ENCODE data around the gene DPEP3. TPM values are rescaled to one million over a fixed set of nuclear protein-coding genes. Genes with fewer than 3 reads are reported as not detected.

Gene DPEP3
- total and polyA plus RNA-seq, 3 donors from 2014 or later = 61.0 to 138 (median 127) TPM

GRCh38 chr16:67963662-67964321 lies 16.5 kb downstream of the DPEP3 start:
- peak overlapping the region in 1 of 2 donors; percentile 64 for H3K27ac ChIP-seq
- peak; percentile 56 for DNase-seq
- peaks cover 35% of the 10 kb centered on the region for H3K4me1 ChIP-seq
- TF ChIP-seq CTCF (IDR thresholded peaks at IDR 0.05) = no peak
- TF ChIP-seq POLR2A (IDR thresholded peaks at IDR 0.05) = no peak
- intact Hi-C loops (cut with DNase I; ENCODE audit: low total_unique reads) = no loop called here
- H3K36me3 ChIP-seq (ENCODE audit: low read depth, missing control alignments) = no peaks in the 10 kb centered on the region
- no peaks in the 10 kb centered on the region for H3K9me3 ChIP-seq
- 33 to 65% methylated on average over 1 to 32 of the region's 32 CpGs for WGBS, 2 donors
- peak overlapping the region; percentile 39 to 52 for H3K4me3 ChIP-seq
- no peaks in the 10 kb centered on the region for H3K27me3 ChIP-seq

DNA sequence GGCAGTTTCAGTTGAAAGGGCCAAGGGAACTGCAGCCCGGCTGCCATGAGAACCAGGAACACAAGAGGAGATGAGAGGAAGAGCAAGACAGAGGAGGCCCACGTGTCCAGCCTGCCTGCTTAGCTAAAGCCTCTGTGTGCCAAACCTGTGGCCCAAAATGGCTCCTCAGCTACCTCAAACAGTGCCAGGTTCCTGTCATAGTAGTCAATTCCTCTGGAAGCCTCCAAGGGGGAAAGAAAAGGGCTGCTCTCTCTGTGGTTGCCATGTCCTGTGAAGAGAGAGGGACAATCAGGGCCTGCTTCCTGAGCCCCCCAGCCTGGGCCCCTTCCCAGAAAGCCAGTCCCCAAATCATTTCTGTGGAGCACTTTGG lies 17.0 kb downstream of the DPEP3 start:
- intact Hi-C loops (cut with DNase I; ENCODE audit: low total_unique reads) = no loop called here

DNA sequence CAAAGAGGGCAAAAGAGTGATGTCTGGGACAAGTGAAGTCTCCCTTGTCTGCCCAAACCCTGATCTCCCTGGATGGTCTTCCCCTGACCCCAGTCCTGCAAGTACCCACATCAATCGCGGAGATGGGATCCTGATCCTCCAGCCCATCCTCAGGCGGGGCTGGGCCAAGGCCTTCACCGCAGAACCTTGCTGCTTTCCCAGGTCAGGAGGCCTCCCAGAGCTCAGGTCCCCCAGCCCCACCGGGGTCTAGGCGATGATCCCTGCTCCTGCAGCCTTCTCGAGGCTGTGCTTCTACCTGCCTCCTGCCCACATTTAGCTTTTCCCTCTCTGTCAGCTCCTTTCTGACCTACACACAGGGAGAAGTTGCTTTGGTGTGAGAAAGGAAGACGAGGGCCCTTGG lies 18.2 kb downstream of the DPEP3 start:
- intact Hi-C loops (cut with DNase I; ENCODE audit: low total_unique reads) = no loop called here
- H3K36me3 ChIP-seq (ENCODE audit: low read depth, missing control alignments) = no peaks in the 10 kb centered on the region
- 92 to 96% methylated on average over 8 of the region's 8 CpGs for WGBS, 2 donors
- H3K4me3 ChIP-seq = no peak overlapping the region
- TF ChIP-seq CTCF (IDR thresholded peaks at IDR 0.05) (no peak), POLR2A (IDR thresholded peaks at IDR 0.05) (no peak)
- DNase-seq = no peak
- peak overlapping the region in 1 of 2 donors; percentile 19 for H3K27ac ChIP-seq
- peaks cover 33% of the 10 kb centered on the region for H3K4me1 ChIP-seq
- H3K9me3 ChIP-seq = no peaks in the 10 kb centered on the region
- no peaks in the 10 kb centered on the region for H3K27me3 ChIP-seq

More for the DNA sequence above, 17.0 kb downstream of the DPEP3 start:
- 62 to 65% methylated on average over 2 of the region's 2 CpGs for WGBS, 2 donors
- H3K27me3 ChIP-seq = no peaks in the 10 kb centered on the region
- H3K4me3 ChIP-seq = peak overlapping the region; percentile 39 to 52
- H3K9me3 ChIP-seq = no peaks in the 10 kb centered on the region
- TF ChIP-seq CTCF (IDR thresholded peaks at IDR 0.05) (no peak), POLR2A (IDR thresholded peaks at IDR 0.05) (no peak)
- DNase-seq = no peak
- H3K4me1 ChIP-seq = peaks cover 38% of the 10 kb centered on the region
- peak overlapping the region in 1 of 2 donors; percentile 64 for H3K27ac ChIP-seq
- no peaks in the 10 kb centered on the region for H3K36me3 ChIP-seq (ENCODE audit: low read depth, missing control alignments)

- no peak overlapping the region for H3K4me3 ChIP-seq
- H3K9me3 ChIP-seq = no peaks in the 10 kb centered on the region
- 93% methylated on average over 13 of the region's 13 CpGs; no CpG with 5 or more reads in 1 of the 2 donors for WGBS, 2 donors
- H3K27ac ChIP-seq = no peak overlapping the region
- no peak for DNase-seq
- H3K36me3 ChIP-seq (ENCODE audit: low read depth, missing control alignments) = no peaks in the 10 kb centered on the region
- no peaks in the 10 kb centered on the region for H3K27me3 ChIP-seq
- H3K4me1 ChIP-seq = peaks cover 28% of the 10 kb centered on the region
- TF ChIP-seq CTCF (IDR thresholded peaks at IDR 0.05) = no peak
- no peak for TF ChIP-seq POLR2A (IDR thresholded peaks at IDR 0.05)
- intact Hi-C loops (cut with DNase I; ENCODE audit: low total_unique reads) = no loop called here
Measured at GRCh38 chr16:67961551-67961957, 18.7 kb downstream of the DPEP3 start.
